CD1c-positive myeloid dendritic cell (primary cell): ENCODE data around the gene SNAPC3.
A peak's percentile ranks its signal among the peaks of the same experiment; 100 is the strongest.
"Not testable (repeated sequence)": the region's sequence is repeated elsewhere in the genome, so short reads cannot be mapped to it uniquely, and the experiment has no call there.

Experiments used
- DNase-seq: peaks from one replicate; pipeline ENCODE4 v3.0.0-alpha.2; 2016; ENCODE audit errors: extremely low spot score

The SNAPC3 gene

GRCh38 chr9:15423231-15423985, 732 bp downstream of the SNAPC3 start:
- DNase-seq: no peak

GRCh38 chr9:15426019-15426418, 3.3 kb downstream of the SNAPC3 start:
- DNase-seq: peak; percentile 22

GRCh38 chr9:15427702-15428101, 5.0 kb downstream of the SNAPC3 start:
- not testable (repeated sequence) for DNase-seq

GRCh38 chr9:15430920-15431844, 8.5 kb downstream of the SNAPC3 start:
- DNase-seq: peak; percentile 40

- DNase-seq: peak; percentile 44
These were observed 10.5 kb downstream of the SNAPC3 start for GRCh38 chr9:15433191-15433590.

- DNase-seq: no peak
These were observed 11.0 kb downstream of the SNAPC3 start for GRCh38 chr9:15433661-15434060.

GRCh38 chr9:15438891-15439290, 16.2 kb downstream of the SNAPC3 start:
- DNase-seq: no peak

- DNase-seq: not testable (repeated sequence)
These were observed 19.2 kb downstream of the SNAPC3 start for GRCh38 chr9:15441841-15442240.

GRCh38 chr9:15442264-15442663, 19.6 kb downstream of the SNAPC3 start:
- DNase-seq: not testable (repeated sequence)

- no peak for DNase-seq
These were observed 21.5 kb downstream of the SNAPC3 start for GRCh38 chr9:15444141-15444540.

GRCh38 chr9:15453956-15454355, 31.3 kb downstream of the SNAPC3 start:
- DNase-seq: no peak

GRCh38 chr9:15461056-15461455, 38.4 kb downstream of the SNAPC3 start:
- no peak for DNase-seq

- no peak for DNase-seq
These were observed 38.9 kb downstream of the SNAPC3 start for GRCh38 chr9:15461601-15462000.

GRCh38 chr9:15468145-15468544, 45.5 kb downstream of the SNAPC3 start:
- DNase-seq: no peak

- no peak for DNase-seq
These were observed 46.7 kb downstream of the SNAPC3 start for GRCh38 chr9:15469406-15469805.

- no peak for DNase-seq
These were observed 47.2 kb downstream of the SNAPC3 start for GRCh38 chr9:15469862-15470261.

GRCh38 chr9:15475923-15476536, 53.4 kb downstream of the SNAPC3 start:
- DNase-seq: no peak

- DNase-seq: no peak
These were observed 57.4 kb downstream of the SNAPC3 start for GRCh38 chr9:15480028-15480427.

- DNase-seq: no peak
These were observed 59.5 kb downstream of the SNAPC3 start for GRCh38 chr9:15482146-15482545.

GRCh38 chr9:15484802-15485201, 62.1 kb downstream of the SNAPC3 start:
- DNase-seq: no peak

- peak; percentile 21 for DNase-seq
These were observed 63.4 kb downstream of the SNAPC3 start for GRCh38 chr9:15485836-15486666.
